Measurements from ENCODE around the gene RHOBTB3. TPM values are rescaled to one million over a fixed set of nuclear protein-coding genes. Genes with fewer than 3 reads are reported as not detected.
A peak's percentile ranks its signal among the peaks of the same experiment; 100 is the strongest.

The RHOBTB3 gene
- total and polyA plus RNA-seq, 8 donors: 26.5 to 93.0 (median 64.1) TPM

- intact Hi-C loops (cut with DNase I): no loop called here
- no peak overlapping the region for H3K4me3 ChIP-seq
- H3K27ac ChIP-seq: no peak overlapping the region
- DNase-seq: no peak
- no peaks in the 10 kb centered on the region for H3K9me3 ChIP-seq
- no peaks in the 10 kb centered on the region for H3K36me3 ChIP-seq
- no peaks in the 10 kb centered on the region for H3K4me1 ChIP-seq
- ATAC-seq: no peak
- TF ChIP-seq CTCF (IDR thresholded peaks at IDR 0.05): no peak
- no peaks in the 10 kb centered on the region for H3K27me3 ChIP-seq
Observed at GRCh38 chr5:95743877-95744276, 12.7 kb downstream of the RHOBTB3 start.

- Histone ChIP-seq H3K27me3 (no peaks in the 10 kb centered on the region), H3K4me3 (no peak overlapping the region), H3K27ac (no peak overlapping the region), H3K36me3 (no peaks in the 10 kb centered on the region), H3K9me3 (no peaks in the 10 kb centered on the region), H3K4me1 (no peaks in the 10 kb centered on the region)
- no peak for DNase-seq
- ATAC-seq: no peak
- TF ChIP-seq CTCF (IDR thresholded peaks at IDR 0.05): no peak
- intact Hi-C loops (cut with DNase I): no loop called here
Observed at GRCh38 chr5:95746194-95746593, 15.1 kb downstream of the RHOBTB3 start.

GRCh38 chr5:95746722-95747679, 15.9 kb downstream of the RHOBTB3 start:
- Histone ChIP-seq H3K27me3 (no peaks in the 10 kb centered on the region), H3K9me3 (no peaks in the 10 kb centered on the region), H3K4me3 (no peak overlapping the region), H3K36me3 (no peaks in the 10 kb centered on the region), H3K27ac (no peak overlapping the region), H3K4me1 (no peaks in the 10 kb centered on the region)
- DNase-seq (no peak), ATAC-seq (no peak)
- intact Hi-C loops (cut with DNase I): no loop called here
- no peak for TF ChIP-seq CTCF (IDR thresholded peaks at IDR 0.05)

- intact Hi-C loops (cut with DNase I): no loop called here
- Histone ChIP-seq H3K36me3 (peaks cover 0 to 4% of the 10 kb centered on the region in 2 donors), H3K9me3 (no peaks in the 10 kb centered on the region), H3K27ac (no peak overlapping the region), H3K27me3 (no peaks in the 10 kb centered on the region), H3K4me3 (no peak overlapping the region), H3K4me1 (no peaks in the 10 kb centered on the region)
- DNase-seq (no peak), ATAC-seq (peak; percentile 89)
- no peak for TF ChIP-seq CTCF (IDR thresholded peaks at IDR 0.05)
Observed at GRCh38 chr5:95748133-95748532, 17.0 kb downstream of the RHOBTB3 start.

- no peak overlapping the region for H3K27ac ChIP-seq
- intact Hi-C loops (cut with DNase I): no loop called here
- DNase-seq (no peak), ATAC-seq (no peak)
- H3K4me1 ChIP-seq: peaks cover 0 to 4% of the 10 kb centered on the region in 2 donors
- H3K4me3 ChIP-seq: no peak overlapping the region
- no peaks in the 10 kb centered on the region for H3K27me3 ChIP-seq
- H3K36me3 ChIP-seq: peaks cover 0 to 4% of the 10 kb centered on the region in 2 donors
- H3K9me3 ChIP-seq: no peaks in the 10 kb centered on the region
- no peak for TF ChIP-seq CTCF (IDR thresholded peaks at IDR 0.05)
Observed at GRCh38 chr5:95754545-95754944, 23.4 kb downstream of the RHOBTB3 start.
